ENCODE measurements around the gene TOGARAM1.
A peak's percentile ranks its signal among the peaks of the same experiment; 100 is the strongest.
"Not testable (repeated sequence)": the region's sequence is repeated elsewhere in the genome, so short reads cannot be mapped to it uniquely, and the experiment has no call there.

Gene TOGARAM1

DNA sequence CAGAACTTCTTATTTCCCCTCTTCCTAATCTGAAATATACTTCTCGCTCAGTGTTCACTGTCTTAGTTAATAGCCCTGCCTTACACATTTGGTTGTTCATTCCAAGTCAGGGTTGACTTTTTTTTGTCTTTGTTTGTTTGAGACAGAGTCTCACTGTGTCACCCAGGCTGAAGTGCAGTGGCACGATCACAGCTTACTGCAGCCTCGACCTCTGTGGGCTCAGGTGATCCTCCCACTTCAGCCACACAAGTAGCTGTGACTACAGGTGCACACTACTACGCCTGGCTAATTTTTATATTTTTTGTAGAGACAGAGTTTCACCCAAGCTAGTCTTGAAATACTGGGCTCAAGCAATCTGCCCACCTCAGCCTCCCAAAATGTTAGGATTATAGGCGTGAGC is 79.7 kb downstream of the TOGARAM1 start:
- no peak for DNase-seq (ENCODE audit: low read depth, low spot score)

DNA sequence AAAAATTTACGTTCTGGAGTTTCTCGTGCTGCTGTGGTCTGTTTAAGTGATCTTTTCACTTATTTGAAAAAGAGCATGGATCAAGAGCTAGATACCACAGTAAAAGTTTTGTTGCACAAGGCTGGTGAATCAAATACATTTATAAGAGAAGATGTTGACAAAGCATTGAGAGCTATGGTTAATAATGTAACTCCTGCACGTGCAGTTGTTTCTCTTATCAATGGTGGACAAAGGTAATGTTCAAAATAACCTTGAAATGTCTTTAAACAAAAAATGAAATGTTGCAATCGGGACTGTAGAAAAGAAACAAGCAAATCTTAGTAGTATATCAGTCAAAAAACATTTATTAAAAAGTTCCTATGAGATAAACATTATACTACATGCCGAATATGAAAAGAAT is 82.6 kb downstream of the TOGARAM1 start:
- no peak for DNase-seq (ENCODE audit: low read depth, low spot score)

DNA sequence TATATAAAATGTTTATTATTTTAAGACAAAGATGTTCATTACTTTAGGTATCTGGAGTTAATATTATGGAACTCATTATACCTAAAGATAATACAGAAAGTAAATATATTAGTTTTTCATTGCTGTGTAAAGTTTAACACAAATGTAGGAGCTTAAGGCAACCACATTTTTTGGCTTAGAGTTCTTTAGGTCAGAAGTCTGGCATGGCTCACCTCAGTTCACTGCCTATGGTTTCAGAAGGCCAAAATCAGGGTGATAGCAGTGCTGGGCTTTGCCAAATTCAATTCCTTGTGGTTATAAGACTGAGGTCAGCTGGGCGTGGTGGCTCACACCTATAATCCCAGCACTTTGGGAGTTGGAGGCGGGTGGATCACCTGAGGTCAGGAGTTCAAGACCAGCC is 86.4 kb downstream of the TOGARAM1 start:
- no peak for DNase-seq (ENCODE audit: low read depth, low spot score)

DNA sequence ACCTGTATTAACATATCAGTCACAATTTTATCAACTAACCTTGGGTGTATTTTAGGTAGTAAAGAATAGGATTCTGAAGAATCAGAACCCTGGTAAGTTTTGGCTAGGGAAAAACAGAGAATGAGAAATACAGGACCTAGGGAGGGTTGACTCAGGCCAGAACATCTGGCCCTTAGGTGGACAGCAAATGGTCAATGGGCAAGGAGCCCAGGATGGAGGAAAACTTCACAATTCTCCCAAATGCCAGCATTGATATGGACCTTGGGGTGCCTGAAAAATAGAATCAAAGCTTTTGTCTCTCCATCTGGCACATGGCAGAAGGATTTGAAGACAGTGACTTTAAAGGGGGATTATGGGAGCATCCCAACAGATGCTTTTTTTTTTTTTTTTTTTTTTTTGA is 89.2 kb downstream of the TOGARAM1 start:
- no peak for DNase-seq (ENCODE audit: low read depth, low spot score)

DNA sequence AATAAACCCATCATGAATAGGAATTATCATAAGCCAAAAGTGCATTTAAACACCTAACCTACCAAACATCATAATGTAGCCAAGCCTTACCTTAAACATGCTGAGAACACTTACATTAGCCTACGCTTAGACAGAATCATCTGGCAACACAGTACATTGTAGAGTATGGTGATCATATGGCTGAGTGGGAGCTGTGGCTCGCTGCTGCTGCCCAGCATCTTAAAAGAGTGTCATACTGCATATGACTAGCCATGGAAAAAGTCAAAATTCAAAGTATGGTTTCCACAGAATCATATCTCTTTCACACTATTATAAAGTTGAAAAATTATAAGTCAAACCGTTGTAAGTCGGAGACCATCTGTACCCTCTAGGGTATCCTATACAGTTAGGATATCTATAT is 89.9 kb downstream of the TOGARAM1 start:
- DNase-seq (ENCODE audit: low read depth, low spot score) = no peak

DNA sequence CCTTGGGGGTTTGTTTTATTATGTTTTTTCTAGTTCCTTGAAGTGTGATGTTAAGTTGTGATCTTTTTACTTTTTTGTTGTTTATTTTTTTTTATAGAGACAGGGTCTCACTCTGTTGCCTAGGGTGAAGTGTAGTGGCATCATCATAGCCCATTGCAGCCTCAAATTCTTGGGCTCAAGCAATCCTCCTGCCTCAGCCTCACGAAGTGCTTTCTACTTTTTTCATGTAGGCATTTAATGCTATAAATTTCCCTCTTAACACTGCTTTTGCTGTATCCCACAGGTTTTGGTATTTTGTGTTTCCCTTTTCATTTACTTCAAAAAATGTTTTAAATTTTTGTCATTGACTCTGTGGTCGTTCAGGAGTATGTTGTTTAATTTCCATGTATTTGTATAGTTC is 95.4 kb downstream of the TOGARAM1 start:
- DNase-seq (ENCODE audit: low read depth, low spot score) = no peak

DNA sequence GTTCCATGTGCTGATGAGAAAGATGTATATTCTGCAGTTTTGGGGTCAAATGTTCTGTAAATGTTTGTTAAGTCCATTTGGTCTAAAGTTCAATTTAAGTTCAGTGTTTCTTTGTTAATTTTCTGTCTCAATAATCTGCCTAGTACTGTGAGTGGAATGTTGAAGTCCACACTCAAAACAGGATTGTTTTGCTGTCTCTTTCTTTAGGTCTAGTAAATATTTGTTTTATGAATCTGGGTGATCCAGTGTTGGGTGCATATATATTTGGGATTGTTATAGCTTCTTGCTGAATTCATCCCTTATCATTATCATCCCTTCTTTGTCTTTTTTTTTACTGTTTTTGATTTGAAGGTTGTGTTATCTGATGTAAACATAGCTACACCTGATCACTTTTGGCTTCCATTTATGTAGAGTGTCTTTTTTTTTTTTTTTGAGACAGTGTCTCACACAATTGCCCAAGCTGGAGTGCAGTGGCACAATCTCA is 95.9 kb downstream of the TOGARAM1 start:
- DNase-seq (ENCODE audit: low read depth, low spot score) = no peak

DNA sequence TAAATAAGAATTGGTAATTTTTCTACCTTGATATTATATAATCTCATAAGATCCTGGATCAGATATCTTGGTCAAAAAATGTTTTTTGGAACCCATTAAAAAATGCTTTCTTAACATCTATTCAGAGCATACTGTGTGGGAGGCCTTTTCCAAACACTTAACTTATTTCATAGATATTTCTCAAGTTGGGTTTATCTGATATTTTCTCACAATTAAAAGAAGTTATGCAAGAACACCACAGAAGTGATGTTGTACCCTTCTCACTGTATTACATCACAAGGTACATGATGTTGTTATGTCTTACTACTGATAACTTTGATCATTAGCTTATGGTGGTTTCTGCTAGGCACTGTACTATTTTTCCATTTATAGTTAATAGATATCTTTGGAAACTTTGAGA is 98.6 kb downstream of the TOGARAM1 start:
- DNase-seq (ENCODE audit: low read depth, low spot score) = no peak

DNA sequence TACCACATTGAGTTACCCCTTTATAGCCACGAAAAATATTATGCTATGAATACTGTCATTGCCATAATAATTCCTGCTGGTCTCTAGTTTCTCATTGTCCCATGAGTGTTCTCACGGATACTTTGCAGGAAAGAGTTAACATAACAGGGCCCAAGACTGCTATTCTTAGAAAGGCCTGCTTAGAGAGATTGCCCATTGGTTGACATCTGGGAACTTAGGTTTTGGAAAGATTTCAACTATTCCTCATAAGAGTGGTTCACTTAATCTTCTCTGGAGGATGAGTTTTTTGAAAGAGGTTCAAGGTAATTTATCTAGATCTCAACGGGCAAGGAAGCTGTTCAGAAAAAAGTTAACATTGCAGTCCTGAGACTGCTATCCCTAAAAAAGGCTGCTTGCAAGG is 103.5 kb downstream of the TOGARAM1 start:
- DNase-seq (ENCODE audit: low read depth, low spot score) = no peak

DNA sequence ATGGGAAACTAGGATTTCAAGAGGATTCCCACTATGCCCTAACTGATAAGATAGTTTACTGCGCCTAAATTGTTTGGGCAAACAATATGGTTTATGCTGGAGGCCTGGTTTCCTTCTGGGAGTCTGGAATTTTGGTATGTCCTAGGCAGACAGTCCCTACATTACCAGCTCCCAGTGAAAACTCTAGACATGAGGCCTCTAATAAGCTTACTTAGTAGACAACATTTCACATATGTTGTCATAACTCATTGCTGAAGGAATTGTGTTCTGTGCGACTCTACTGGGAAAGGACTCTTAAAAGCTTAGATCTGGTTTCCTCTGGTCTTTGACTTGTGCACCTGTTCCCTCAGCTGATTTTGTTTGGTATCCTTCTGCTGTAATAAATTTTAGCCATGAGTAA is 104.0 kb downstream of the TOGARAM1 start:
- DNase-seq (ENCODE audit: low read depth, low spot score) = no peak

DNA sequence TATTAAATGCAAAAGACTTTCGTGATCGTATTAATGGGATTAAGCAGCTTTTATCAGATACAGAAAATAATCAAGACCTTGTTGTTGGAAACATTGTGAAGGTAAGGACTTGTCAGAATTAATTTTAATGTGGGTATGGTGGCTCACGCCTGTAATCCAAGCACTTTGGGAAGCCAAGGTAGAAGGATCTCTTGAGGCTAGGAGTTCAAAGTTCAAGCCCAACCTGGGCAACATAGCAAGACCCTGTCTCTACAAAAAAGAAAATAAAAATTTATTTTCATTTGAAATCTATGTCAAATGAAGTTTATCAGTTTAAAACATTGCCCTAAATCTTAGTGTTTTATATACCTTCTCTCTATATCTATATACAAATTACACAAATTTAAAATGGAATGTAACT is 104.7 kb downstream of the TOGARAM1 start:
- DNase-seq (ENCODE audit: low read depth, low spot score) = no peak

DNA sequence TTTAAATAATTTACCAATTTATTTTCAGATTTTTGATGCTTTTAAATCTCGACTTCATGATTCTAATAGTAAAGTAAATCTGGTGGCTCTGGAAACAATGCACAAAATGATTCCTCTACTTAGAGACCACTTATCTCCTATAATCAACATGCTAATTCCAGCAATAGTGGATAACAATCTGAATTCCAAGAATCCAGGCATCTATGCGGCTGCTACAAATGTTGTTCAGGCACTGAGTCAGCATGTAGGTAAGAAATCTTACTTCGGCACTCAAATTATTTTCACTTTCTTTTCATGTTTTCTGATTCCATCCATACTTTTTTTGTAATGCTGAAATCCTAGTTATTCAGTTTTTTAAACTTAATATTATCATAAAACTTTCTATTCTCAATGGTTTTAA is 106.4 kb downstream of the TOGARAM1 start:
- no peak for DNase-seq (ENCODE audit: low read depth, low spot score)

DNA sequence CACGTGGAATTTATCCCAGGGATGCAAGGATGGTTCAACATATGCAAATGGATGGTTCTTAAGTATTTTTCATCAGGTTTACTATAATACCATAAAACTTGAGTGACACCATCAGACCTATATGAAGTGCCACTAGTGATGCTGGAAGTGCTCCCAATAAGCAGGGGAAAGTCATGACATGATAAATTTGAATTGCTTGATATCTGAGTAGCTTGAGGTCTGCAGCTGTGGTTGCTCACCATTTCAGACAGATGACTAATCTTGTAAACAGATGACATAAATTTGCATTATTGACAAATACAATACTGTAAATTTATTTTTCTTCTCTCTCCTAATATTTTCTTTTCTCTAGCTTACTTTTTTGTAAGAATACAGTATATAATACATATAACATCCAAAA is 108.2 kb downstream of the TOGARAM1 start:
- no peak for DNase-seq (ENCODE audit: low read depth, low spot score)

DNA sequence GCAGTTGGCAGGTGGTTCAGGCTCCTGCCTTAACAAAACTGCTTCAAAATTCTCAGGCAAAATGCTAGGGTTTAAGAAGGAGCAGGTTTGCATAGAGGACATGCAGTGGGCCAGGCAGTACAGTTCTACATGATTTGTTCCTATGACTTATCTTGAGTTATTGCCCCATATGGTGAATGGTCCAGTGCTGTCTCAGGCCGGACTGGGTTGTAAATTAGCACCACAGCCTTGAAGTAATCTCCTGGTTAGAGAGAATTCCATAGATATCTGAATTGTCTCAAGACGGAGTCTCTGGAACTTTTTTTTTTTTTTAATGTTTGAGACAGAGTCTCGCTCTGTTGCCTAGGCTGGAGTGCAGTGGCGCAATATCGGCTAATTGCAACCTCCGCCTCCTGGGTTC is 110.1 kb downstream of the TOGARAM1 start:
- no peak for DNase-seq (ENCODE audit: low read depth, low spot score)

DNA sequence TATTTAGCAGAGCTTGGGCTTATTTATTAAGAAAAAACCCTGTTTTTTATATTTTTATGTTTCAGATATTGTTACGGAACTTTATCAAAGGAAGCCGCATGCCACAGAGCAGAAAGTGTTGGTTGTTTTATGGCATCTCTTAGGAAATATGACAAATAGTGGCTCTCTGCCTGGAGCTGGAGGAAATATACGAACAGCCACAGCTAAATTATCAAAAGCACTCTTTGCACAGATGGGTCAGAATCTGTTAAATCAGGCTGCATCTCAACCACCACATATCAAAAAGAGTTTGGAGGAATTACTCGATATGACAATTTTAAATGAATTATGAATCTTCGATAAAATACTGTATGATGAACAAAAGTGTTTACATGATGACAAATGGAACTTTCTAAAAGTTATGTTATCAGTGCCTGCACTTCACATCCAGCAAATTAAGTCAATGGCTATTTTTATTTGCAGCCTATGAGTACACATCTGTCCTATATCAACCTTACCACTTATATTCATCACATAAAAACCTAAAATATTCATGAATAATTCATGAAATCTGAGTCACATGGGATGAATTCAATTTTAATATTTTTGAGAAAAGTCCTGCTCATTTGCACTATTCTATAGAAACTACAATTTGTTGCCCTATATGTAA is 111.4 kb downstream of the TOGARAM1 start:
- DNase-seq (ENCODE audit: low read depth, low spot score) = no peak

DNA sequence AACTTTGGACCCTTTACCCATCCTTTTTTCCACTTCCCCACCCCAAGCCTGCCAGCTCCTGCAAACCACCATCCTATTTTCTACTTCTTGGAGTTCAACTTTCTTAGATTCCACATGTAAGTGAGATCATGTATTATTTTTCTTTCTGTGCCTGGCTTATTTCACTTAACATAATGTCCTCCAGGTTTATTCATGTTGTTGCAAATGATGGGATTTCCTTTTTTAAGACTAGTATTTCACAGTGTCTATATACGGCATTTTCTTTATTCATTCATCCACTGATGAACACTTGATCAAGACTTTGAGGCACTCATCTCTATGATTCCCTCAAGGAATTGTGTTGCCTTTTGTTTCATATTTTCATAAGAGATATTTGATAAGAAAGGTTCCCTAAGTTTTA is 116.3 kb downstream of the TOGARAM1 start:
- no peak for DNase-seq (ENCODE audit: low read depth, low spot score)

DNA sequence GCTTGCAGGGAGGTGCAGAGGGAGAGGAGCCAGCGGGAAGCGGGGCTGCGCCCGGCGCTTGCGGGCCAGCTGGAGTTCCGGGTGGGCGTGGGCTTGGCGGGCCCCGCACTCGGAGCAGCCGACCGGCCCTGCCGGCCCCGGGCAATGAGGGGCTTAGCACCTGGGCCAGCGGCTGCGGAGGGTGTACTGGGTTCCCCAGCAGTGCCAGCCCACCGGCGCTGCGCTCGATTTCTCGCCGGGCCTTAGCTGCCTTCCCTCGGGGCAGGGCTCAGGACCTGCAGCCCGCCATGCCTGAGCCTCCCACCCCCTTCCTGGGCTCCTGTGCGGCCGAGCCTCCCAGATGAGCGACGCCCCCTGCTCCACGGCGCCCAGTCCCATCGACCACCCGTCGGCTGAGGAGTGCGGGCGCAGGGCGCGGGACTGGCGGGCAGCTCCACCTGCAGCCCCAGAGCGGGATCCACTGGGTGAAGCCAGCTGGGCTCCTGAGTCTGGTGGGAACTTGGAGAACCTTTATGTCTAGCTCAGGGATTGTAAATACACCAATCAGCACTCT is 118.5 kb downstream of the TOGARAM1 start:
- DNase-seq (ENCODE audit: low read depth, low spot score) = not testable (repeated sequence)

DNA sequence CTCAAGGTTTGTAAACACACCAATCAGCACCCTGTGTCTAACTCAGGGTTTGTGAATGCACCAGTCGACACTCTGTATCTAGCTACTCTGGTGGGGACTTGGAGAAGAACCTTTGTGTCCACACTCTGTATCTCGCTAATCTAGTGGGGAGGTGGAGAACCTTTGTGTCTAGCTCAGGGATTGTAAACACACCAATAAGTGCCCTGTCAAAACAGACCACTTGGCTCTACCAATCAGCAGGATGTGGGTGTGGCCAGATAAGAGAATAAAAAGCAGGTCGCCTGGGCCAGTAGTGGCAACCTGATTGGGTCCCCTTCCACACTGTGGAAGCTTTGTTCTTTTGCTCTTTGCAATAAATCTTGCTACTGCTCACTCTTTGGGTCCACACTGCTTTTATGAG is 119.1 kb downstream of the TOGARAM1 start:
- DNase-seq (ENCODE audit: low read depth, low spot score) = not testable (repeated sequence)

DNA sequence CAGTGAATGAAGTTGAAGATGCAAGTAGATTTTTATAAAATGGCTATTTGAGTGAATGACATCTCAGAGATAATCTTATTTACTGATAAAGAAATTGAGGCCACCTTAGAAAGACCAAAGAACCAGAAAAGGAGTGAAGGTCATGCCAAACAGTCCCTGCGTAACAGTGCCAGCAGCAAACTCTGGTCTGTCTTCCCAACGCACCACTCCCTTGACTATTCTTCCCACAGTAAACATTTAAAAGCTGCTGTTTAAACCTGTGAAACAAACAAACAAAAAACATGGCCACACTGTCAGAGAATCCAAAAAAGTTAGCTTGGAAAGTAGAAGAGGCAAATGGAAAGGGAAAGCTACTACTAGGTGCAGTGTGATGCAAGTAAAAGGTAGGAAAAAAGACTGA is 120.4 kb downstream of the TOGARAM1 start:
- no peak for DNase-seq (ENCODE audit: low read depth, low spot score)

DNA sequence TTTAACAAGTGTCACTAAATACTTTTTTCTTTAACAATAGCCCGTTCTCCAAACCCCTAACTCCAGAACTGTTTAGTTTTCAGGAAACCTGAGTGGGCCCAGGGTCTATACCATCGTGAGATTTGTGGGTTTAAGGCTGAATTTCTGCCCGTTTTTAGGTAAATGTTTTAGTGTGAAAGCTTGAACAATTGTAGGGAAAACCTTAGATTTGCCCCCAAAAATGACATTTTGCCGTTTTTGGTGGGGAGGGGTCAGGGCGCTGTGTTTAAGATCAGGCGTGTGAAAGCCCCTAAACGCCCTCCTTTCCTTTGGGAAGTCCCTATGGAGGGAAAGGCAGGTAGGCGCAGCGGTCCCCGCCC is 121.6 kb downstream of the TOGARAM1 start:
- no peak for DNase-seq (ENCODE audit: low read depth, low spot score)

DNA sequence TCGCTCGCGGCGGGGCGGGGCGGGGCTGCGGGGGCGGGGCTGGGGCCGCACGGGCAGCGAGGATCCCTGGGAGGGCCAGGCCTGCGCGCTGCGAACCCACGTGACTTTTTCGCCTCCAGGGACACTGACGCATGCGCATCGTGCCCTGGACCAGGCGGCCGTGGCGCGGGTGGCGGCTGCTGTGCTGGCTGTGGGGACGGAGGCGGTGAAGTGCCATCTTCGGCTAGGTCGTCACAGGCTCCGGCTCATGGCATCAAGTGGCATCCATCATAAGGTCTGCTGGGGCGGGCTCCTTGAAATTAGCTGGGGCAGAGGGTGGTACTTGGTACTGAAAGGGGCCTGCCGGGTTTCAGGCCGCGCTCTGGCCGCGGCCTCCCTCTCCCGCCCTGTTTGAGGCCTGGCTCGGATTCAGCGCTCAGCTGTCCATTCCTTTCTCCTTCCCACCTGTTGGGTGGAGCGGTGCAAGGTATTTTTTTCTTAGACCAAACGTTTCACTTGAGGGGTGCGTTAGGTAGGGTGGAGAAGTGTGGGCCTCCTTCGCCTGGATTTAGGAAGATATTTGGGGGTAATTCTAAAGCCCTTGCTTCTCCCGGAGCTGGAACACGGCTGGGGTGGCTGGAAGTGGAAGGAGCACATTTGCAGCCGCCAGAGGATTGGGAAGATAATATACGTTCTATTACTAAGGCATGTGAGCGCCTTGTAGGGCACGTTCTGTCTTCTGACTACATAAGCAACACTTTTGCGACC is 122.2 kb downstream of the TOGARAM1 start, which contains the start of gene PRPF39:
Gene PRPF39 (plus strand): TSS at position 141 of the 747 bp plus-strand sequence. CDS start 11,124 bp downstream, outside the sequence.
- peak; percentile 77 for DNase-seq (ENCODE audit: low read depth, low spot score)

DNA sequence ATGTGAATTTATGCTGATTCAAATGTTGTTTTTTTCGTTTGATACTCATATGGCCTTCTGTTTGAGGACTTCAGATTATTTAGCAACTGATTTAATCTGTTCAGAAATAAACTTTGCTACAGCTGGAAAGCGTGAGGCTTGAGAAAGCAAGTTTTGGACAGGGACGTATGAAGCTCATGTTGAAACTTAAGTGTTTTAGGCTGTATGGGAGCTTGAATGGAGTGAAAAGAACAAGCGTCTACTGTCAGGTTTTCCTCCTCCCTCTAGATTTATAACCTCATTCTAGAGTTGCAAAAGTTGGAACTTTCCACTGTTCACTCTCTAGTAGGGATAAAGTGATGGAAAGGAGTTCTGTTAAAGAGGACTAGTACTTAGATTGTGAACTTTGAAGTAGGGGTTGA is 123.0 kb downstream of the TOGARAM1 start:
- DNase-seq (ENCODE audit: low read depth, low spot score) = no peak

DNA sequence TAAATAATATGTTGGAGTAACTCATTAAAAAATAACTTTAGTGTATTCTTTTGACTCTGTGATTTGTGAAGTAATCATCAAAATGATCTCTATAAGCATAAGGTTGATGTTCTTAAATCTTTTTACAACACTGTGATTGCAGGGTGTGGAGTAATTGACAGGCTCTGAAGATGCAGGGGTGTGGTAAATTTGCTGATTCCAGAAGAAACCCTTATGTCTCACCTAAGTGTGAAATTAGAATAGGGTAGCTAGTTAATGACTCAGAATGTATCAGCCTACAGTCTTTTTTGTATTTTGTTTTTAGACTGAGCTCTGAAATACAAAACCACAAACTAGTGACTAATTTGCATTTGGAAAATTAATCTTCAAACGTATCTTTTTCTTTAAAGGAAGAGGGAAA is 127.8 kb downstream of the TOGARAM1 start:
- DNase-seq (ENCODE audit: low read depth, low spot score) = no peak
